ENCODE measurements around the gene ZFP36. TPM values are rescaled to one million over a fixed set of nuclear protein-coding genes. Genes with fewer than 3 reads are reported as not detected.

Gene ZFP36
- total RNA-seq, 2 donors from 2014 or later = 67.4 to 265 TPM

DNA sequence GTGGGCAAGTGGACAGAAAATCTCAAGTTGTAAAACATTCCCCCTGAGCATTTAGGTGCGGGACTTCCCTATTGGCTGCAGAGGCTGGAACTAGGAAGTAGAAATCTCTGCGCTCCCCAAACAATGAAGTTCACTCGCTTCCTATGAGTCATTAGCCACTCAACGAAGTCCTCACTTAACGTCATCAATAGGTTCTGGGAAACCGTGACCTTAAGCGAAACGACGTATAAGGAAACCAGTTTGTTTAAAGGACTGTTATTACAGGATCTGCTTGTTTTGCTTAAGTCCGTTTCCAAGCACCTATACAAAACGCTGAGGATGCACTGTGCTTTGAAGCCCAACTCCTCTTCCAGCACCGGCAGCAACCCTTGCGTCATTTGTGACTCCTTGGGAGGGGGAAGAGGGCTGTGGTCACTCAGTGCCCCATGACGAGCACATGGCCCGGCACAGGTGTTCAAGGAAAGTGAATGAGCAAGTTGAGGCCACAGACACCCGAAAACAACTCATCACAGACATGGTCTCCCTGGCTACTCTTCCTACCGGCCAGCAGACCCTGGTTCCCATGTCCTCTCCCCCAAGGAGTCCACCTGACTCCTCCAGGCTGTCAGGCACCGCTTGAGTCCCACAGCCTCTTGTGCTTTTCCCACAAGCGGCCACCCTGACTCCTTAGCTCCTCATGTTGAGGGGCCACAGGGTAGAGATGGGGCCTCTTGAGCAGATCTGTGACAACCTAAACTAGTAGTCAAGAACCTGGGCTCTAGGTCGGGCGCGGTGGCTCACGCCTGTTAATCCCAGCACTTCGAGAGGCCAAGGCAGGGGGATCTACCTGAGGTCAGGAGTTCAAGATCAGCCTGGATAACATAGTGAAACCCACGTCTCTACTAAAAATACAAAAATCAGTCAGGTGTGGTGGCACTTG is 24.3 kb downstream of the ZFP36 start:
- Mint-ChIP-seq H3K4me3 (peak overlapping the region; percentile 100), H3K27me3 (no peaks in the 10 kb centered on the region), H3K9me3 (no peaks in the 10 kb centered on the region), H3K27ac (peak overlapping the region; percentile 100), H3K36me3 (ENCODE audit: low read depth) (peaks cover 54% of the 10 kb centered on the region), H3K4me1 (peaks cover 29% of the 10 kb centered on the region)
- peak; percentile 86 for ATAC-seq (replicated peaks)

- Mint-ChIP-seq H3K4me1 (peaks cover 36% of the 10 kb centered on the region), H3K27me3 (no peaks in the 10 kb centered on the region), H3K9me3 (no peaks in the 10 kb centered on the region), H3K36me3 (ENCODE audit: low read depth) (peaks cover 61% of the 10 kb centered on the region), H3K27ac (peak overlapping the region; percentile 100), H3K4me3 (peak overlapping the region; percentile 100)
- ATAC-seq (replicated peaks) = no peak
Observed at GRCh38 chr19:39432677-39433025, 26.0 kb downstream of the ZFP36 start.

- Mint-ChIP-seq H3K36me3 (ENCODE audit: low read depth) (peaks cover 61% of the 10 kb centered on the region), H3K4me1 (peaks cover 36% of the 10 kb centered on the region), H3K4me3 (peak overlapping the region; percentile 100), H3K27ac (peak overlapping the region; percentile 100), H3K9me3 (no peaks in the 10 kb centered on the region), H3K27me3 (no peaks in the 10 kb centered on the region)
- no peak for ATAC-seq (replicated peaks)
Observed at GRCh38 chr19:39433480-39434079, 26.9 kb downstream of the ZFP36 start.

DNA sequence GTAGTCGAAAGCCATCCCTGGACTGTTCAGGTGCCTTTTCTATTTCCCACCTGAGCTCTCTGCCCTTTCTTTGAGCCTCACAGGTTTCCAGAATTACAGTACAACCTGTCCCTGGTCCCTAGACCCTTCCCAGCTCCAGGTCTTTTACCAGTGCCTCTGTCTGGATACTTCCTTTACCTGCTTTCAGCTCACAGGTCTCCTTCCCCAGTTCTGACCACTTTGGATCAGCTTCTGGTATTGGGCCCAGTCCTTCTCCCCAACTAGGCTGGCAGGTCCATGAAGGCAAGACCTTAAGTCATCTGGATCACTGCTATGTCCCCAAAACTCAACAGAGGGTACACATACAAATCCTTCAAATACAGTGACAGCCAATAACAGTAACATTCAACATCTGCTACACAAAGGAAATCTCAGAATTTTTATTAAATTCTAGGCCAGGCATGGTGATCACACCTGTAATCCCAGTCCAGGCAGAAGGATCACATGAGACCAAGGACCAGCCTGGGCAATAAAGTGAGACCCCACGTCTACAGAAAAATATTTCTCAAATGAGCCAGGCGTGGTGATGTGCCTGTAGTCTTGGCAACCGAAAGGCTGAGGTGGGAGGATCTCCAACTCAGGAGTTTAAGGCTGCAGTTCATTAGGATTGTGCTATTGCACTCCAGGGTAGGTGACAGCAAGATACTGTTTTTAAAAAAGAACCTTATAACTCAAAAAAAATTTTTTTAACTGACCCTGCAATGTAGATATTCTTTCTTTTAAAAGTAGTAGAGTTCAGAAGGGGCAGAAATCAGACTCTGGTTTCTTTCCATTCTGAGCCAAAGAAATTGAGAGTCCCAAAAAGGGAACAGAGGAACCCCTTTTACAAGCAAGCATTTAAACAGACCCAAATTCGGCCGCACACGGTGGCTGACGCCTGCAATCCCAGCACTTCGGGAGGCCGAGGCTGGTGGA is 27.8 kb downstream of the ZFP36 start:
- peak overlapping the region; percentile 100 for H3K4me3 Mint-ChIP-seq
- H3K9me3 Mint-ChIP-seq = no peaks in the 10 kb centered on the region
- H3K27me3 Mint-ChIP-seq = no peaks in the 10 kb centered on the region
- peaks cover 61% of the 10 kb centered on the region for H3K36me3 Mint-ChIP-seq (ENCODE audit: low read depth)
- peaks cover 36% of the 10 kb centered on the region for H3K4me1 Mint-ChIP-seq
- H3K27ac Mint-ChIP-seq = peak overlapping the region; percentile 100
- no peak for ATAC-seq (replicated peaks)

DNA sequence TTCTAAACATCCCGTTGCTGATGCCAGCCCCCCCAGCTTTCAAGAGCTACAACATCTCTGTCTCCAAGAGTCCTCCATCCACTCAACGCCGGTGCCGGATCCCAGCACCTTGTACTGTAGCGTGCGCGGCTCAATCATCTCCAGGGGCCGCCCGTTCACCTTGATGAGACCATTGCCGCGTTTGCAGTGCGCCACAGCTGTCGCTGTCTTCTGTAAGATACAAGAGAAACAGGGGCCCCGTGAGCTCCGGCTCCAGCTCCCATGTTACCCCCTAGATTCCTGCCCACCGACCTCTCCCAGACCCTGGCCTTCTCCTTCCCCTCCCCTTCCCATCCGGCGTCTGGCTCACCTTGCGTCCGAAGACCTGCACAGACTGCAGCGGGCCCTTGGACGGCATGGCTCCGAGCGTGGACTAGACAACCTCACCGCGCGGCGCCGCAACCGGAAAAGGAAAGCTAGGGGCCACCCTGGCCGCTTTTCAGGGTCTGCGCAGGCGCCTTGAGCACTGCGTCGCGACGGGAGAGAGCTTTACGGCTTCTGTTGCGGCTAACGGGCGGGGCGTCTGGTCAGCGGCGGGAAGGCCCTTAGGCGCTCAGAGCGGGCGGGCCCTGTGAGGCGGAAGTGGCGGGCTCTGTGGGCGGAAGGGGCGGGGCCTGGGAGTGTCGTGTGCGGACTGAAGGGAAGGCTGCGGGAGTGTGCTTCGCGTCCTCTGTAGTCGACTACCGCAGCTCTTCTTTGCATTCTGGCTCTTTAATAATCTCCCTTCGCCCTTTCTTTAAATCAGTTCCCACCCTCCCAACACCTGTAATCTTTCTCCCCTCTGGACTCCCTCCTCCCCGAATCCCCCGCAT is 29.1 kb downstream of the ZFP36 start, which contains the start of gene RPS16:
RPS16 (minus strand) TSS at position 451 of the 851 bp plus-strand sequence; CDS start at position 397, 54 bp downstream.
- Mint-ChIP-seq H3K4me3 (peak within 1 kb of the TSS; percentile 100), H3K27ac (peak within 1 kb of the TSS; percentile 100), H3K27me3 (no peaks in the 10 kb centered on the region), H3K4me1 (peaks cover 32% of the 10 kb centered on the region), H3K9me3 (no peaks in the 10 kb centered on the region), H3K36me3 (ENCODE audit: low read depth) (peaks cover 59% of the 10 kb centered on the region)
- peak; percentile 88 for ATAC-seq (replicated peaks)

- H3K36me3 Mint-ChIP-seq (ENCODE audit: low read depth) = peaks cover 53% of the 10 kb centered on the region
- H3K4me3 Mint-ChIP-seq = peak overlapping the region; percentile 100
- H3K27ac Mint-ChIP-seq = peak overlapping the region; percentile 100
- no peaks in the 10 kb centered on the region for H3K9me3 Mint-ChIP-seq
- peaks cover 32% of the 10 kb centered on the region for H3K4me1 Mint-ChIP-seq
- no peaks in the 10 kb centered on the region for H3K27me3 Mint-ChIP-seq
- no peak for ATAC-seq (replicated peaks)
Observed at GRCh38 chr19:39436350-39436716, 29.7 kb downstream of the ZFP36 start.

DNA sequence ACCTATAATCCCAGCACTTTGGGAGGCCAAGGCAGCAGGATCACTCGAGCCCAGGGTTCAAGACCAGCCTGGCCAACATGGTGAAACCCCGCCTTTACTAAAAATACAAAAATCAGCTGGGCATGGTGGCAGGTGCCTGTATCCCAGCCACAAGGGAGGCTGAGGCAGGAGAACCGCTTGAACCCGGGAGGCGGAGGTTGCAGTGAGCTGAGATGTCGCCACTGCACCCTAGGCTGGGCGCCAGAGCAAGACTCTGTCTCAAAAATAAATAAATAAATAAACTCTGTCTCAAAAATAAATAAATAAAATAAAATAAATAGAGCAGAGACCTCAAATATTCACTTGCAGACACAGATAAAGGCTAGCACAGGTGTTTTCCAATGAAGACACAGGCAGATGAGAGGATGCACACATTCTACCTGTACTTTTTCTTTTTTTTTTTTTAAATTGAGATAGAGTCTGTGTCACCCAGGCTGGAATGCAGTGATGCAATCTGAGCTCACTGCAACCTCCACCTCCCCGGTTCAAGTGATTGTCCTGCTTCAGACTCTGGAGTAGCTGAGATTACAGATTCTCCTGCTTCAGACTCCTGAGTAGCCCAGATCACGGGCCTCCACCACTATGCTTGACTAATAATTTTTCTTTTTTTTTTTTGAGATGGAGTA is 31.8 kb downstream of the ZFP36 start:
- Mint-ChIP-seq H3K27me3 (no peaks in the 10 kb centered on the region), H3K27ac (no peak overlapping the region), H3K4me1 (peaks cover 30% of the 10 kb centered on the region), H3K9me3 (no peaks in the 10 kb centered on the region), H3K36me3 (ENCODE audit: low read depth) (peaks cover 33% of the 10 kb centered on the region), H3K4me3 (no peak overlapping the region)
- ATAC-seq (replicated peaks) = no peak

GRCh38 chr19:39444598-39445195 is 38.0 kb downstream of the ZFP36 start:
- ATAC-seq (replicated peaks) = no peak
- Mint-ChIP-seq H3K27ac (peak overlapping the region; percentile 99), H3K4me3 (peak overlapping the region; percentile 93), H3K4me1 (peaks cover 22% of the 10 kb centered on the region), H3K9me3 (no peaks in the 10 kb centered on the region), H3K36me3 (ENCODE audit: low read depth) (peaks cover 53% of the 10 kb centered on the region), H3K27me3 (no peaks in the 10 kb centered on the region)

DNA sequence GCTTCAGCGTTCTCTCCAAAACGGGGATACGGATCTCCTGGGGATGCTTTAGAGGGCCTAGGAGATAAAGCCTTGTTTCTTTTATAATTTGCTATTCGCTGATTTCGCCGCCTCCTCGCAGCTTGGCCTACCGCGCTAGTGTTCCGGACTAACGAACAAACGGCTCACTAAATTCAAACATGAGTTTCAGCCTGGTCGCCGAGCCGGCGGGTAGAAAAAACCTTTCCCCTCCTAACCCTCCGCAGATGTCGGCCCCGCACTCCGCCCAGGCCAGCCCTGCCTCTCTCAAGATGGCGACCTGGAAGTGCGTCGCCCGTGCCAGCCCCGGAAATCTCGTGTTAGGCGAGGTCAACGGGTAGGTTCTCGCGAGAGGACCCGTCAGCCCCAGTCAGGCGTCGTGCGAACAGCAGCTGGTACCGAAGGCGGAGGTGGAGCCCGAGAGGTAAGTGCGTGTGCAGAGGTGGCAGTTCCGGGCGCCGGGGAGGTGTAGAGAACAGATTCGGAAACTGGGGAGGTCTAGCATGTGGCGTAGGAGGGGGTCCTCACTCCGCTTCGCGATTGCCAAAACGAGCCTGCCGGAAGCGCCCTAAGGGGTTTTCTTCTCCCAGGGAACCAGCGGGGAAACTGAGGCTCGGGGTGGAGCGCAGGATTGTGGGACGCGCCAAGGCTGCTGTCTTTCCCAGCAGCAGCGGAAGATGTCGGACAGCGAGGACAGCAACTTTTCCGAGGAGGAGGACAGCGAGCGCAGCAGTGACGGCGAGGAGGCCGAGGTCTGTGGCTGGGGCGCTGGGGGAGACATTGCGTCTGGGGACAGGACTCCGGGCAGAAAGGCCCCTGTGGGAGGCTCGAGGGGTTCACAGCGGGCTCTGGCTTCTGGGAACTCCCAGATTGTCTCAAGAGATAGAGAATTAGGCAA is 38.8 kb downstream of the ZFP36 start, which contains the start of gene SUPT5H:
SUPT5H (plus strand) TSS at position 387 of the 916 bp plus-strand sequence; CDS start at position 696, 309 bp downstream.
- Mint-ChIP-seq H3K4me1 (peaks cover 27% of the 10 kb centered on the region), H3K9me3 (no peaks in the 10 kb centered on the region), H3K36me3 (ENCODE audit: low read depth) (peaks cover 61% of the 10 kb centered on the region), H3K27ac (peak within 1 kb of the TSS; percentile 99), H3K27me3 (no peaks in the 10 kb centered on the region), H3K4me3 (peak within 1 kb of the TSS; percentile 93)
- peak; percentile 90 for ATAC-seq (replicated peaks)

- ATAC-seq (replicated peaks) = no peak
- Mint-ChIP-seq H3K27ac (peak overlapping the region; percentile 99), H3K4me3 (peak overlapping the region; percentile 93), H3K9me3 (no peaks in the 10 kb centered on the region), H3K27me3 (no peaks in the 10 kb centered on the region), H3K4me1 (peaks cover 31% of the 10 kb centered on the region), H3K36me3 (ENCODE audit: low read depth) (peaks cover 71% of the 10 kb centered on the region)
Observed at GRCh38 chr19:39446365-39447084, 39.9 kb downstream of the ZFP36 start.

DNA sequence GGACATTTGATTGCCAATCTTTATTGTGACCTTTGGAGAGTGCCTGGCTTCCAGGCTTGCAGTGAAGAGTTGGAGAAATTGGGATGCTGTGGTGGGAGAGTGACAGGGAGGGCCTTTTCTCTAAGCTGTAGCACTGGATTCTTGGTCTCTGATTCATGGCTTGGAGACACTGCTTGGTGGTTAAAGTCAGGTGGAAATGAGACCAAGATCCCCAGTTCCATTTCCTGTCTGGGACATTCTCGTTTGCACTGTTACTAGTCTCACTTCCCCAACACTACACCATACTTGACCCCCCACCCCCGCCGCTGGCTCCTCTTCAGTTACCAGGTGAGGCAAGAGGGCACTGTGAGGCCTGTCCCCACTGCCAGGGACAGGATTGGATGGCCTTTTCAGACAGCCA is 41.6 kb downstream of the ZFP36 start:
- no peaks in the 10 kb centered on the region for H3K27me3 Mint-ChIP-seq
- peaks cover 89% of the 10 kb centered on the region for H3K36me3 Mint-ChIP-seq (ENCODE audit: low read depth)
- peak; percentile 15 for ATAC-seq (replicated peaks)
- H3K4me3 Mint-ChIP-seq = peak overlapping the region; percentile 93
- H3K4me1 Mint-ChIP-seq = peaks cover 42% of the 10 kb centered on the region
- H3K9me3 Mint-ChIP-seq = no peaks in the 10 kb centered on the region
- peak overlapping the region; percentile 99 for H3K27ac Mint-ChIP-seq

Data from activated T-helper 17 cell treated with anti-CD3 and anti-CD28 coated beads, Interleukin-2, amount 50 U/mL, for 72 hours (primary cell).